ENCODE measurements around the gene IL1A. TPM values are rescaled to one million over a fixed set of nuclear protein-coding genes. Genes with fewer than 3 reads are reported as not detected.

The IL1A gene
- total RNA-seq, 1 donor from 2014 or later: 7.5 TPM

GRCh38 chr2:112760149-112760548 is 24.1 kb downstream of the IL1A start:
- Mint-ChIP-seq H3K9me3 (no peaks in the 10 kb centered on the region), H3K27me3 (ENCODE audit: insufficient read depth) (no peaks in the 10 kb centered on the region), H3K4me1 (ENCODE audit: low read depth) (peaks cover 50% of the 10 kb centered on the region), H3K36me3 (ENCODE audit: low read depth) (peaks cover 47% of the 10 kb centered on the region), H3K4me3 (no peak overlapping the region), H3K27ac (no peak overlapping the region)
- no peak for DNase-seq (ENCODE audit: low spot score)
- intact Hi-C loops (cut with micrococcal nuclease): loop anchor here (5.0 to 10.0 kb wide), 2 partner anchors 278 to 505 kb away; partner anchors contain the start of genes TTL and ZC3H8

GRCh38 chr2:112758711-112759110 is 25.6 kb downstream of the IL1A start:
- H3K27ac Mint-ChIP-seq: no peak overlapping the region

DNA sequence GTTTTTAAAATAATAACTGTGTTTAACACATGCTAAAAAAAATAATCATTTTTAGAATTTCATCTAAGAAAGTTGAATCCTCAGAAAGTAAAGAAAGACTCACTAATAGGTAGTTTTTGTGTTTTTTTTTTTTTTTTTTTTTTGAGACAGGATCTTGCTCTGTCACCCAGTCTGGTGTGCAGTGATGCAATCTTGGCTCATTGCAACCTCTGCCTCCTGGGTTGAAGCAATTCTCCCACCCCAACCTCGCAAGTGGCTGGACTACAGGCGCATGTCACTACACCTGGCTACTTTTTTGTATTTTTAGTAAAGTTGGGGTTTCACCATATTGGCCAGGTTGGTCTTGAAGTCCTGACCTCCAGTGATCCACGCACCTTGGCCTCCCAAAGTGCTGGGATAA is 27.0 kb downstream of the IL1A start:
- H3K9me3 Mint-ChIP-seq: no peaks in the 10 kb centered on the region
- no peak for DNase-seq (ENCODE audit: low spot score)
- H3K36me3 Mint-ChIP-seq (ENCODE audit: low read depth): peaks cover 63% of the 10 kb centered on the region
- H3K4me3 Mint-ChIP-seq: no peak overlapping the region
- no peak overlapping the region for H3K27ac Mint-ChIP-seq
- intact Hi-C loops (cut with micrococcal nuclease): no loop called here
- peaks cover 55% of the 10 kb centered on the region for H3K4me1 Mint-ChIP-seq (ENCODE audit: low read depth)
- no peaks in the 10 kb centered on the region for H3K27me3 Mint-ChIP-seq (ENCODE audit: insufficient read depth)

More at GRCh38 chr2:112758711-112759110, 25.6 kb downstream of the IL1A start:
- Mint-ChIP-seq H3K9me3 (no peaks in the 10 kb centered on the region), H3K36me3 (ENCODE audit: low read depth) (peaks cover 60% of the 10 kb centered on the region), H3K4me3 (no peak overlapping the region), H3K4me1 (ENCODE audit: low read depth) (peaks cover 59% of the 10 kb centered on the region), H3K27me3 (ENCODE audit: insufficient read depth) (no peaks in the 10 kb centered on the region)
- no peak for DNase-seq (ENCODE audit: low spot score)
- intact Hi-C loops (cut with micrococcal nuclease): no loop called here

DNA sequence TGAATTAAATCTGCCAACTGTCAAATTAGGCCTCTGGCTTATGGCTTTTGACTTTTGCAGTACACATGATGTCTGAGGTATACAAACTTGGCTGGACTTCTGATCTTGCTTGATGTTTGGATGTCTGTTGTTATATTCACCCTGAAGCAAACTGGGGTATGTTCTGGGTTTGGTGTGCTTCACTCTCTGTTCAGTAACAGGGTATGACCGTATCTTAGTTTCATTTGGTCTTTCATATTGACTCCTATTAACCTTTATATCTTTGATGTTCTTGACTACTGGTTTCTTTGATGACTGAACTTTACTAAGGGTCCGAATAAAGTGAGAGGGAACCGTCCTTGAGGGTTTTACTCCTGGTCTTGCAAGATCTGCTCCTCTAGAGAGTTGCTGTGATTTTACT is 28.1 kb downstream of the IL1A start:
- H3K4me3 Mint-ChIP-seq: no peak overlapping the region
- no peaks in the 10 kb centered on the region for H3K9me3 Mint-ChIP-seq
- H3K4me1 Mint-ChIP-seq (ENCODE audit: low read depth): peaks cover 52% of the 10 kb centered on the region
- DNase-seq (ENCODE audit: low spot score): no peak
- H3K27me3 Mint-ChIP-seq (ENCODE audit: insufficient read depth): no peaks in the 10 kb centered on the region
- H3K27ac Mint-ChIP-seq: no peak overlapping the region
- intact Hi-C loops (cut with micrococcal nuclease): no loop called here
- peaks cover 55% of the 10 kb centered on the region for H3K36me3 Mint-ChIP-seq (ENCODE audit: low read depth)

DNA sequence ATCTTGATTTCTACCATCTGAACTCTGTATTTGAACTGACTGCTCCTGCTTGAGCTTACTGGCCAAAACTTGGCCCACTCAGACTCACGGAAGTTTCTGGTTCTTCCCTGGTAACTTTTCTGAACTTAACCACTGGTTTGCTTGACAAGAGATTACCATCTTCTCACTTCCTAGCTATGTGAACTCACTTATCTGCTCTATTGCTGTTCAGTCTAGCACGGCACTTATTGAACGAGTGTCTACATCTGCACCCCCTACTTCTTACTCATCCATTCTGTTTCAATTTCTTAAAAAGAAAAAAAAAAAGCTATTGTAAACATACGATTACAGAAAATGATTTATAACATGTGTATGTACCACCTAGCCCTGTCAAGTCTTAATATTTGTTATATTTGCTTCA is 28.8 kb downstream of the IL1A start:
- no peak overlapping the region for H3K4me3 Mint-ChIP-seq
- intact Hi-C loops (cut with micrococcal nuclease): no loop called here
- peaks cover 56% of the 10 kb centered on the region for H3K36me3 Mint-ChIP-seq (ENCODE audit: low read depth)
- H3K27ac Mint-ChIP-seq: no peak overlapping the region
- no peaks in the 10 kb centered on the region for H3K27me3 Mint-ChIP-seq (ENCODE audit: insufficient read depth)
- H3K4me1 Mint-ChIP-seq (ENCODE audit: low read depth): peaks cover 55% of the 10 kb centered on the region
- no peaks in the 10 kb centered on the region for H3K9me3 Mint-ChIP-seq
- no peak for DNase-seq (ENCODE audit: low spot score)

- Mint-ChIP-seq H3K27ac (no peak overlapping the region), H3K4me3 (no peak overlapping the region), H3K36me3 (ENCODE audit: low read depth) (peaks cover 58% of the 10 kb centered on the region), H3K4me1 (ENCODE audit: low read depth) (peaks cover 64% of the 10 kb centered on the region), H3K27me3 (ENCODE audit: insufficient read depth) (no peaks in the 10 kb centered on the region), H3K9me3 (no peaks in the 10 kb centered on the region)
- intact Hi-C loops (cut with micrococcal nuclease): no loop called here
- no peak for DNase-seq (ENCODE audit: low spot score)
Observed at GRCh38 chr2:112754564-112754963, 29.7 kb downstream of the IL1A start.

GRCh38 chr2:112752667-112753066 is 31.6 kb downstream of the IL1A start:
- intact Hi-C loops (cut with micrococcal nuclease): no loop called here
- no peak for DNase-seq (ENCODE audit: low spot score)
- no peaks in the 10 kb centered on the region for H3K9me3 Mint-ChIP-seq
- no peak overlapping the region for H3K4me3 Mint-ChIP-seq
- peaks cover 70% of the 10 kb centered on the region for H3K4me1 Mint-ChIP-seq (ENCODE audit: low read depth)
- H3K27me3 Mint-ChIP-seq (ENCODE audit: insufficient read depth): no peaks in the 10 kb centered on the region
- H3K27ac Mint-ChIP-seq: no peak overlapping the region
- H3K36me3 Mint-ChIP-seq (ENCODE audit: low read depth): peaks cover 49% of the 10 kb centered on the region

- intact Hi-C loops (cut with micrococcal nuclease): no loop called here
- H3K4me3 Mint-ChIP-seq: no peak overlapping the region
- no peak for DNase-seq (ENCODE audit: low spot score)
- H3K4me1 Mint-ChIP-seq (ENCODE audit: low read depth): peaks cover 73% of the 10 kb centered on the region
- peaks cover 51% of the 10 kb centered on the region for H3K36me3 Mint-ChIP-seq (ENCODE audit: low read depth)
- no peaks in the 10 kb centered on the region for H3K9me3 Mint-ChIP-seq
- no peaks in the 10 kb centered on the region for H3K27me3 Mint-ChIP-seq (ENCODE audit: insufficient read depth)
- H3K27ac Mint-ChIP-seq: no peak overlapping the region
Observed at GRCh38 chr2:112751451-112752197, 32.7 kb downstream of the IL1A start.

- no peaks in the 10 kb centered on the region for H3K27me3 Mint-ChIP-seq (ENCODE audit: insufficient read depth)
- no peaks in the 10 kb centered on the region for H3K9me3 Mint-ChIP-seq
- H3K36me3 Mint-ChIP-seq (ENCODE audit: low read depth): peaks cover 46% of the 10 kb centered on the region
- H3K4me1 Mint-ChIP-seq (ENCODE audit: low read depth): peaks cover 64% of the 10 kb centered on the region
- peak overlapping the region; percentile 23 for H3K4me3 Mint-ChIP-seq
- DNase-seq (ENCODE audit: low spot score): no peak
- peak overlapping the region; percentile 77 for H3K27ac Mint-ChIP-seq
- intact Hi-C loops (cut with micrococcal nuclease): no loop called here
Observed at GRCh38 chr2:112750560-112750843, 33.8 kb downstream of the IL1A start.

DNA sequence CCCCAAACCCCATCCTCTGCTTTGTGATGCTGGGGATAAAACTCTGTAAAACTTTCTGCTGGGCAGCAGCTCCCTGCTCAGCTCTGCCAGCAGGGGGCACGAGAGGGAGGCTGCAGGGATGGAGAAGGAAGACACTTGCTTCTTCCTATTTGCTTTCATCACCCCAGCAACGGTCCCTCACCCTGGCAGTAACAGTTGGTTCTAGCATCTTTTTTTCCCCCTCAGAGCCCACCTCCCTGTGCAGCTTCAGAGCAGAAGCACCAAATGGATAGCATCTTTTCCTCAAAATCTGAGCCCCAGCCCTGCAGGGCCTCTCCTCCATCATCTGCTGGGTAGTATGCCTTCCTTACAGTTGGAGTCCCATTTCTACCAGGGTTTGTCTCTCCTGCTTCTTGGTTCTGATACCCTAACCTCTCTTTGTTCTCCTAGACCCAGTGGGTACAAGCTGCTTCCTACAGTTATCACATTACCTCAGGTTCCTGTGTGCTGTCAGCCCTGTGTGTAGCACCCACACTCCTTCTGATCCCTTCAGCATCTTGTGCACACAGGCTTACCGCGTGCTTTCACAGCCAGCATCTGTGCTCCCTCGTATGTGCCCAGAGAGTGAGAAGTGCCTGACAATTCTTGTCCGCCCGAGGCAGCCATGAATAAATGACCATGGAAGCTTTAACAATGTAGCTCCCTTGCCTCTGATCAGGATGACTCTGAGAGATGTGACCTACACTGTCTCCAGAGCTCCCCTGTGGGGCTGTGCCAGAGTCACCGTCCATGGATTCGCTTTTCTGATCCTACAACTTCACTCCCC is 34.3 kb downstream of the IL1A start:
- peaks cover 41% of the 10 kb centered on the region for H3K36me3 Mint-ChIP-seq (ENCODE audit: low read depth)
- H3K4me1 Mint-ChIP-seq (ENCODE audit: low read depth): peaks cover 58% of the 10 kb centered on the region
- DNase-seq (ENCODE audit: low spot score): peak; percentile 76

GRCh38 chr2:112740527-112740926 is 43.8 kb downstream of the IL1A start:
- intact Hi-C loops (cut with micrococcal nuclease): no loop called here
- no peak overlapping the region for H3K27ac Mint-ChIP-seq
- H3K36me3 Mint-ChIP-seq (ENCODE audit: low read depth): peaks cover 51% of the 10 kb centered on the region

More for the DNA sequence above, 34.3 kb downstream of the IL1A start:
- Mint-ChIP-seq H3K4me3 (peak overlapping the region; percentile 29), H3K27me3 (ENCODE audit: insufficient read depth) (no peaks in the 10 kb centered on the region), H3K27ac (peak overlapping the region; percentile 77), H3K9me3 (no peaks in the 10 kb centered on the region)
- intact Hi-C loops (cut with micrococcal nuclease): loop anchor here (1.0 kb wide), 4 partner anchors 14 to 208 kb away; partner anchors contain the start of gene CKAP2L

DNA sequence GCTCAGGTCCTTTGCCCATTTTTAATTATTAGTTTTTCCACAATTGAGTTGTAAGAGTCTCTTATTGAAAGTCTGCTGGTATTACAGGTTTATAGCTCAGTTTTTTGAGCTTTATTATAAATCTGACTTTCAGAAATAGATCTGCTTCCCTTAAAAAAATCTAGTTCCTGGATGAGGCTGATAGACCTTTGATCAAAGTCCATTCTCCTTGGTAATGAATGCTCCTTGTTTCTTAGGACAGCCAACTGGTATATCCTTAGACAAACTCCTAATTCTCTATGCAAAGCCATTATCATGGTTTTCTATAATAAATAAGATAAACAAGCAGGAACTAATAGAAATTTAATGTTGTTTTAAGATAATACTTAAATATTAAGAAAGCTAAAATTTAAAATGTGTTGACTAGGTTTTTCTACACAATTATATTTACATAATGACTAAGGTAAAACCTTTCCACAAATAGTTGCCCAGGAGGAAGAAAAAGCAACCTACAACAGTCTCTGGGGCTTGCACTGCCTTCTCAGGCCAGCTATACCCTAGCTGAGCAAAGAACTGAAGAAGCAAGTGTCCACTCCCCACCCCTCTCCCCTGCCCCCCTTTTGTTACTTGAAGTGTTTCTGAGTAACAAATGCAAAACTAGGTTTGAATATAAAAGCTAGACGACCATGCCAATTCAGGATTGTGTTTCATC is 46.6 kb downstream of the IL1A start:
- H3K27me3 Mint-ChIP-seq (ENCODE audit: insufficient read depth): no peaks in the 10 kb centered on the region
- H3K36me3 Mint-ChIP-seq (ENCODE audit: low read depth): peaks cover 41% of the 10 kb centered on the region
- intact Hi-C loops (cut with micrococcal nuclease): no loop called here
- no peak for DNase-seq (ENCODE audit: low spot score)
- H3K27ac Mint-ChIP-seq: no peak overlapping the region
- H3K4me3 Mint-ChIP-seq: no peak overlapping the region
- peaks cover 10% of the 10 kb centered on the region for H3K4me1 Mint-ChIP-seq (ENCODE audit: low read depth)
- no peaks in the 10 kb centered on the region for H3K9me3 Mint-ChIP-seq

More at GRCh38 chr2:112740527-112740926, 43.8 kb downstream of the IL1A start:
- Mint-ChIP-seq H3K4me3 (no peak overlapping the region), H3K27me3 (ENCODE audit: insufficient read depth) (no peaks in the 10 kb centered on the region), H3K4me1 (ENCODE audit: low read depth) (peaks cover 10% of the 10 kb centered on the region), H3K9me3 (no peaks in the 10 kb centered on the region)
- DNase-seq (ENCODE audit: low spot score): no peak

- no peaks in the 10 kb centered on the region for H3K27me3 Mint-ChIP-seq (ENCODE audit: insufficient read depth)
- H3K27ac Mint-ChIP-seq: no peak overlapping the region
- DNase-seq (ENCODE audit: low spot score): no peak
- H3K4me1 Mint-ChIP-seq (ENCODE audit: low read depth): peaks cover 10% of the 10 kb centered on the region
- no peak overlapping the region for H3K4me3 Mint-ChIP-seq
- peaks cover 16% of the 10 kb centered on the region for H3K36me3 Mint-ChIP-seq (ENCODE audit: low read depth)
- H3K9me3 Mint-ChIP-seq: no peaks in the 10 kb centered on the region
- intact Hi-C loops (cut with micrococcal nuclease): no loop called here
Observed at GRCh38 chr2:112733871-112734270, 50.4 kb downstream of the IL1A start.

Data from activated T-helper 1 cell treated with anti-CD3 and anti-CD28 coated beads, Interleukin-12 subunit alpha, Interleukin-12 subunit beta, Interleukin-2, Interleukin-4 antibody, amounts not matched to agents 30 ng/mL and 10 ng/mL and 1 ng/mL, durations not matched to agents 14 hours and 24 hours and 36 hours (primary cell).